SK-N-MC (cell line): ENCODE results near the gene SLC2A9.

Source experiments
- DNase-seq: peaks from one replicate; pipeline ENCODE4 v3.0.0-alpha.2; 2011; ENCODE audit warnings: low read depth, low spot score
- H3K27ac ChIP-seq: fragments of 200-600 bp; sonication (generic); 2 replicates; pipeline ENCODE4 v1.5.1; 2016; ENCODE audit warnings: mixed run types
- H3K36me3 ChIP-seq: fragments of 200-600 bp; sonication (generic); 2 replicates; pipeline ENCODE4 v1.6.1; 2017; ENCODE audit warnings: antibody characterized with exemption, low read length, mixed read lengths; ENCODE audit not compliant: insufficient read depth
- H3K4me3 ChIP-seq: fragments of 200-600 bp; sonication (generic); 2 replicates; pipeline ENCODE4 v1.5.1; 2016
- H3K9ac ChIP-seq: fragments of 200-600 bp; sonication (generic); 2 replicates; pipeline ENCODE4 v1.8.0; 2017; ENCODE audit warnings: mixed run types, mixed read lengths; ENCODE audit not compliant: insufficient read length
- H3K9me3 ChIP-seq: fragments of 200-600 bp; sonication (generic); 2 replicates; pipeline ENCODE4 v1.6.1; 2017; ENCODE audit warnings: low read depth, mild to moderate bottlenecking, antibody characterized with exemption, low read length, moderate library complexity, mixed read lengths
- EZH2 ChIP-seq: fragments of 200-600 bp; sonication (generic); IDR thresholded peaks from one replicate; pipeline ENCODE4 v1.6.1; 2017; ENCODE audit warnings: antibody characterized with exemption
- FOXP2 ChIP-seq: optimal IDR thresholded peaks from 2 replicates; pipeline ENCODE3; 2011; ENCODE audit warnings: mild to moderate bottlenecking, moderate library complexity; ENCODE audit not compliant: insufficient read depth; ENCODE audit errors: extremely low read length, control extremely low read depth
- POLR2AphosphoS5 ChIP-seq: IDR thresholded peaks from 2 replicates; pipeline ENCODE4 v1.6.1; 2012; ENCODE audit warnings: mild to moderate bottlenecking, low read depth, low read length, borderline replicate concordance

SLC2A9 gene

DNA sequence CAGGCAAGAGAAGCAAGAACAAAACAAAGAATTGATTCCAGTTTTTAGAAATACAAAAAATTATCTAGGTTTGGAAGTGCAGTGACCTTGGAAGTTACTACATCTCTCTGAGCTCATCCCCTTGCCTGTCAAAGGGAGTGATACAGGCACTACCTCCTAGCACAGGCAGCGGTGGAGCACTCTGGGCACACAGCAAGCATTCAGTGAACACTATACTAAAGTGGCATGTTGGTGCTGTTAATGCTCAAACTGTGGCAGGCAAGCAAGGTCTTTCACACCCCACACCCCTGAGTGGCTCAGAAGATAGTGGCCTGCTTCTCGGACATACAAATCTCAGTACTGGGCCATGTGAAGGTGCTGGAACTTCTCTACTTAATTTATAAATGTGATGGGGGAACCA lies 188.7 kb downstream of the SLC2A9 start:
- TF ChIP-seq EZH2 (no peak), FOXP2 (no peak), POLR2AphosphoS5 (no peak)
- H3K9ac ChIP-seq: no peak overlapping the region
- no peaks in the 10 kb centered on the region for H3K9me3 ChIP-seq
- no peak overlapping the region for H3K27ac ChIP-seq
- H3K36me3 ChIP-seq: no peaks in the 10 kb centered on the region
- H3K4me3 ChIP-seq: no peak overlapping the region
- no peak for DNase-seq

DNA sequence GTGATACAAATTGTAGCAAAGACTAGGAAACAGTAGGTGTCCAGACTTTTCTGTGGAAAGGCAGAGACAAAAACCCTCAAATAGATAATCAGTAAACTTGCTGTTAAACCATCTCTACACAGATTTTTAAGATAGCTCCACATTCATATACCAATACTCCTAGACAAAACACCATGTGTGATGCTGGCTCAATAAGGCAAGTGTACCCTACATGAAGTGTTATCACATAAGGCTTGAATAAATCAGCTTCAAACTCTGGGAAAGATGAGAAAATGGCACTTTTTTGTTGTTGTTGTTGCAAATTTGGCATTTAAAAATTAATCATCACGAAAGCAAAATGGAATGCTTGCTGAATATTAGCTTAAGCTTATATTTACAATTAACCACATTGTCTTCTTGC lies 194.7 kb downstream of the SLC2A9 start:
- no peak overlapping the region for H3K9ac ChIP-seq
- H3K4me3 ChIP-seq: no peak overlapping the region
- no peaks in the 10 kb centered on the region for H3K36me3 ChIP-seq
- TF ChIP-seq POLR2AphosphoS5 (no peak), FOXP2 (no peak), EZH2 (no peak)
- DNase-seq: no peak
- no peak overlapping the region for H3K27ac ChIP-seq
- H3K9me3 ChIP-seq: no peaks in the 10 kb centered on the region

GRCh38 chr4:9825049-9825448 lies 196.2 kb downstream of the SLC2A9 start:
- TF ChIP-seq POLR2AphosphoS5 (no peak), EZH2 (no peak), FOXP2 (no peak)
- Histone ChIP-seq H3K4me3 (no peak overlapping the region), H3K36me3 (no peaks in the 10 kb centered on the region), H3K9me3 (no peaks in the 10 kb centered on the region), H3K9ac (no peak overlapping the region), H3K27ac (no peak overlapping the region)
- no peak for DNase-seq

DNA sequence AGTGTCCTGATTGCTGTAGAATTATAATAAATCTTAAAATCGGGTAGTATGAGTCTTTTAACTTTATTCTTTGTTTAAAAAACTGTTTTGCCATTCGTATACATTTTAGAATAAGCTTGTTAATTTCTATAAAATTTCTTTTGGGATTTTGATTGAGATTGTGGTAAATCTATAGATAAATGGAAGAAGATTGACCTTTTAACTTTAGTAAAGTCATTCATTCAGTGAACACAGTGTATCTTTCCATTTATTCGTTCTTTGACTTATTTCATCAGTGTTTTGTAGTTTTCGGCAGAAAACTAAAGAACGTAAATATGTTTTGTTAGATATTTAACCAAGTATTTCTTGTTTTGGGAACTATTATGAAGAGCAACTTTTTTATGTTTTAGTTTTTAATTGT lies 201.0 kb downstream of the SLC2A9 start:
- no peaks in the 10 kb centered on the region for H3K9me3 ChIP-seq
- TF ChIP-seq FOXP2 (no peak), POLR2AphosphoS5 (no peak), EZH2 (no peak)
- no peak overlapping the region for H3K27ac ChIP-seq
- H3K9ac ChIP-seq: no peak overlapping the region
- H3K4me3 ChIP-seq: no peak overlapping the region
- DNase-seq: no peak
- no peaks in the 10 kb centered on the region for H3K36me3 ChIP-seq

GRCh38 chr4:9816285-9816684 lies 205.0 kb downstream of the SLC2A9 start:
- no peak for DNase-seq
- TF ChIP-seq POLR2AphosphoS5 (no peak), FOXP2 (no peak), EZH2 (no peak)
- no peaks in the 10 kb centered on the region for H3K36me3 ChIP-seq
- H3K27ac ChIP-seq: no peak overlapping the region
- no peak overlapping the region for H3K9ac ChIP-seq
- no peaks in the 10 kb centered on the region for H3K9me3 ChIP-seq
- H3K4me3 ChIP-seq: no peak overlapping the region

DNA sequence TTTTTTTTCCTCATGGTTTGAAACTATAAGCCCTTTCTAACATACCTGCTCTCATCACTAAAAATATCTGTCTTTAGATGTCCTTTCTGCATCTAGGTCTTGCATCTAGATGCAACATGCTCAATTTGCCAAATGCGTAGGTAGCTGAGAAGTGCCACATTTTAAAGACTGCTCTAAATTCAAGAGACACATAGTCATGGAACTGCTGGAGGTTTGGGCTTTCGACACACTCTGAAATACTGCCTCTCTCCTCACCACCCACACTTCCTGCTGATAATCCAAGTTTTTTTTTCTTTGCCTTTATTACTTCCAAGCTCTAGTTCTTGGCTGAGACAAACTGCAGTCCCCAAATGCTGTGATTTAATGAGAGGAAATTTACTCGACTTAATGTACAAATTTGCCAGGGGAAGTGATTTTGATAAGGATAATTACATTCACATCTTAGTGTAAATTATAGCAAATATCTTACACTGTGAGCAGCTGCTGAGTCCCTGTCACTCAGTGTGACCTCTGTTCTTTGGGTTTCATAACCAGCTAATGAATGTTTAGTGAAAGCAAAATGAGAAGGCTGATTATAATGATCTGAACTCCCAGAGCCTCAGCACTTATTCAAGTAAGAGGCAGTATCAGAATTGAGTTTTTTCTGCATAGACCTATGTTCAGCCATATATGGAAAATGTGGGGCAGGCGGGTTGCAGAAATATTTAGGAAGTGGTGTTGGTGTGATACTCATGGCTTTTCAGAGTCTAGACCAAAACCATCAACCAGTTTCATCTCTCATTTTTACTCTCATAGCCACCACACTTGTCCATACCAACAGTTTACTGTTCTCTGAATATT lies 208.6 kb downstream of the SLC2A9 start:
- Histone ChIP-seq H3K27ac (no peak overlapping the region), H3K36me3 (no peaks in the 10 kb centered on the region), H3K9me3 (no peaks in the 10 kb centered on the region), H3K9ac (no peak overlapping the region), H3K4me3 (no peak overlapping the region)
- DNase-seq: no peak
- TF ChIP-seq POLR2AphosphoS5: no peak
- no peak for TF ChIP-seq FOXP2
- no peak for TF ChIP-seq EZH2

- Histone ChIP-seq H3K27ac (no peak overlapping the region), H3K9ac (no peak overlapping the region), H3K4me3 (no peak overlapping the region), H3K9me3 (no peaks in the 10 kb centered on the region), H3K36me3 (no peaks in the 10 kb centered on the region)
- TF ChIP-seq POLR2AphosphoS5 (no peak), FOXP2 (no peak), EZH2 (no peak)
- DNase-seq: no peak
Observed at GRCh38 chr4:9811806-9812205, 209.5 kb downstream of the SLC2A9 start.

DNA sequence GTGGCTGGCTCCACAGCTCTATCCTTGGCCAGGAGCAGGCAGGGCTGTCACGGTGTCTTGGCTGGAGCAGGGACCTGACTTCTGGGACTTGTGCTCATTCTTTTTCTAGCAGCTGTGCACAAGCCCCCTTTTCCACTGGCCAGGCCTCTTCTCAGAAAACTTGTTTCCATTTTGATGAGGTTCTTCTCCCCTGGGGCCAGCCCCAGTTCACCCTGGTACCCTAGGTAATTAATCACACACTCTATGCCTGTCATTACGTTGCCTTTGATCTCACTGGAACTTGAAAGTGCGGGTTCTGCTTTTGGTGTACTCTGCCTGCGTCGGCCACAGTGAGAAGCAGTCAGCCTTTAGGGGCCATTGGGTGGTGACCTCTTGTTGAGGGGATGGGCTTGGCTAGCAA lies 213.2 kb downstream of the SLC2A9 start:
- Histone ChIP-seq H3K4me3 (no peak overlapping the region), H3K27ac (no peak overlapping the region), H3K36me3 (no peaks in the 10 kb centered on the region), H3K9me3 (no peaks in the 10 kb centered on the region), H3K9ac (no peak overlapping the region)
- no peak for TF ChIP-seq EZH2
- no peak for TF ChIP-seq FOXP2
- TF ChIP-seq POLR2AphosphoS5: no peak
- no peak for DNase-seq
